Activated B cell treated with CpG ODN at 0.5 μM for 24 hours (primary cell): ENCODE data around the gene LHX5. TPM values are rescaled to one million over a fixed set of nuclear protein-coding genes. Genes with fewer than 3 reads are reported as not detected.

Experiments used
- ATAC-seq: fragments of 200-7000 bp; cut with Tn5 transposase; one replicate; pipeline ENCODE4 v1.10.0; 2021; ENCODE audit warnings: low read depth, mild to moderate bottlenecking, moderate library complexity
- CTCF ChIA-PET: fragments of 350-600 bp; sonication (Branson Sonifier 250); formaldehyde crosslinking; loops from one replicate; lab custom pipeline; 2021; ENCODE audit warnings: antibody characterized with exemption; lab: Charles Lee
- POLR2A ChIA-PET: fragments of 350-600 bp; sonication (Branson Sonifier 250); formaldehyde crosslinking; loops from one replicate; lab custom pipeline; 2021; ENCODE audit warnings: antibody characterized with exemption; lab: Charles Lee
- DNase-seq: peaks from one replicate; pipeline ENCODE4 v3.0.0; 2022
- H3K27ac Mint-ChIP-seq: one replicate; pipeline ENCODE4 v1.8.0; 2020; ENCODE audit warnings: mixed read lengths
- H3K27me3 Mint-ChIP-seq: one replicate; pipeline ENCODE4 v1.8.0; 2021; ENCODE audit warnings: mixed read lengths
- H3K36me3 Mint-ChIP-seq: one replicate; pipeline ENCODE4 v1.8.0; 2021; ENCODE audit warnings: low read depth, mixed read lengths
- H3K4me1 Mint-ChIP-seq: one replicate; pipeline ENCODE4 v1.8.0; 2021; ENCODE audit warnings: mixed read lengths
- H3K4me3 Mint-ChIP-seq: one replicate; pipeline ENCODE4 v1.8.0; 2020; ENCODE audit warnings: mild to moderate bottlenecking, mixed read lengths
- H3K9me3 Mint-ChIP-seq: one replicate; pipeline ENCODE4 v1.8.0; 2020; ENCODE audit warnings: mixed read lengths
- CTCF ChIP-seq: fragments of 200-600 bp; IDR thresholded peaks from one replicate; pipeline ENCODE4 v1.8.0; 2022; ENCODE audit warnings: antibody characterized with exemption, mild to moderate bottlenecking
- intact Hi-C: fragments of 100-400 bp; cut with micrococcal nuclease; formaldehyde crosslinking; loops from one replicate; pipeline ENCODE4 v1.15.1; 2024
- total RNA-seq: library from RNA; stranded (reverse); gene quantifications from 2 replicates; pipeline ENCODE4 v1.2.3, GENCODE V29; 2022

The LHX5 gene
- total RNA-seq, 1 donor from 2014 or later, result not detected

- Mint-ChIP-seq H3K36me3 (no peaks in the 10 kb centered on the region), H3K27ac (no peak overlapping the region), H3K9me3 (peaks cover 6% of the 10 kb centered on the region), H3K4me1 (no peaks in the 10 kb centered on the region), H3K27me3 (peaks cover 26% of the 10 kb centered on the region), H3K4me3 (no peak overlapping the region)
- ChIA-PET CTCF (no interaction called here), POLR2A (no interaction called here)
- intact Hi-C loops, result no loop called here
- DNase-seq, result no peak
- no peak for TF ChIP-seq CTCF
- ATAC-seq, result no peak
These were observed 22.4 kb downstream of the LHX5 start for GRCh38 chr12:113449299-113449698.

- intact Hi-C loops, result no loop called here
- H3K27ac Mint-ChIP-seq, result no peak overlapping the region
- H3K4me3 Mint-ChIP-seq, result no peak overlapping the region
- no peaks in the 10 kb centered on the region for H3K4me1 Mint-ChIP-seq
- H3K9me3 Mint-ChIP-seq, result peaks cover 6% of the 10 kb centered on the region
- H3K27me3 Mint-ChIP-seq, result peaks cover 25% of the 10 kb centered on the region
- H3K36me3 Mint-ChIP-seq, result no peaks in the 10 kb centered on the region
- no peak for DNase-seq
- ChIA-PET POLR2A (no interaction called here), CTCF (no interaction called here)
- TF ChIP-seq CTCF, result no peak
- ATAC-seq, result no peak
These were observed 22.8 kb downstream of the LHX5 start for GRCh38 chr12:113448873-113449272.

GRCh38 chr12:113445544-113446171, 26.0 kb downstream of the LHX5 start:
- DNase-seq (no peak), ATAC-seq (no peak)
- H3K27me3 Mint-ChIP-seq, result peaks cover 27% of the 10 kb centered on the region
- H3K36me3 Mint-ChIP-seq, result no peaks in the 10 kb centered on the region
- H3K4me1 Mint-ChIP-seq, result no peaks in the 10 kb centered on the region
- TF ChIP-seq CTCF, result no peak
- no peak overlapping the region for H3K27ac Mint-ChIP-seq
- intact Hi-C loops, result no loop called here
- ChIA-PET POLR2A (no interaction called here), CTCF (no interaction called here)
- no peak overlapping the region for H3K4me3 Mint-ChIP-seq
- H3K9me3 Mint-ChIP-seq, result peaks cover 6% of the 10 kb centered on the region

GRCh38 chr12:113443030-113443539, 28.6 kb downstream of the LHX5 start:
- TF ChIP-seq CTCF, result no peak
- Mint-ChIP-seq H3K9me3 (peaks cover 6% of the 10 kb centered on the region), H3K36me3 (no peaks in the 10 kb centered on the region), H3K4me3 (no peak overlapping the region), H3K27ac (no peak overlapping the region), H3K27me3 (peaks cover 28% of the 10 kb centered on the region), H3K4me1 (no peaks in the 10 kb centered on the region)
- ATAC-seq, result no peak
- ChIA-PET POLR2A (no interaction called here), CTCF (interaction anchor here (1.3 kb wide), 1 partner anchor 17 kb away, joined by 3 read pairs; no protein-coding TSS in a partner anchor)
- intact Hi-C loops, result no loop called here
- DNase-seq, result no peak

GRCh38 chr12:113440947-113441782, 30.5 kb downstream of the LHX5 start:
- CTCF ChIA-PET, result no interaction called here

More at GRCh38 chr12:113440947-113441782, 30.5 kb downstream of the LHX5 start:
- ATAC-seq, result no peak
- H3K27ac Mint-ChIP-seq, result no peak overlapping the region
- no peak for DNase-seq
- no peaks in the 10 kb centered on the region for H3K36me3 Mint-ChIP-seq
- no peaks in the 10 kb centered on the region for H3K4me1 Mint-ChIP-seq
- H3K27me3 Mint-ChIP-seq, result peaks cover 18% of the 10 kb centered on the region
- TF ChIP-seq CTCF, result no peak
- POLR2A ChIA-PET, result interaction anchor here (0.6 kb wide), 1 partner anchor 244 kb away, joined by 7 read pairs; no protein-coding TSS in a partner anchor
- H3K4me3 Mint-ChIP-seq, result no peak overlapping the region
- intact Hi-C loops, result no loop called here
- peaks cover 2% of the 10 kb centered on the region for H3K9me3 Mint-ChIP-seq
